ENCODE measurements around the gene TCF4.

DNA sequence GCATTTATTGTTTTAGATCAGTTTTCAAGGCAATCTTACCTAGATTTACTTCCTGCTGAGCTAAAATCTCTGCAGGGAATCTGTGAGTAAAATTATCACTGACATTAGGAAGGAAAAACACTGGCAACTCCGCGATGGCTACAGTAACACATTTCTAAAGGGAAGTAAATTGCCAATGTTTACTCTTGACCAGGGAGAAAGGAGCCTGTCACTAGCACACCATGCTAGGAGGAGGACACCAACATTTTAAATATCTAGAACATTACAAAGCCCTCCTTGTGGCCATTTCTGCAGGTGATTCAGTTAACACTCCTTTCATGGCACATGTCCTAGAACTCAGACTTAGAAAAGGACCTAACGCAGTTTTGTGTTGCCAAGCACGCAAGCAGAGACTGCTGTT, 58.4 kb downstream of the TCF4 start:
- TF ChIP-seq, protein P1, sequence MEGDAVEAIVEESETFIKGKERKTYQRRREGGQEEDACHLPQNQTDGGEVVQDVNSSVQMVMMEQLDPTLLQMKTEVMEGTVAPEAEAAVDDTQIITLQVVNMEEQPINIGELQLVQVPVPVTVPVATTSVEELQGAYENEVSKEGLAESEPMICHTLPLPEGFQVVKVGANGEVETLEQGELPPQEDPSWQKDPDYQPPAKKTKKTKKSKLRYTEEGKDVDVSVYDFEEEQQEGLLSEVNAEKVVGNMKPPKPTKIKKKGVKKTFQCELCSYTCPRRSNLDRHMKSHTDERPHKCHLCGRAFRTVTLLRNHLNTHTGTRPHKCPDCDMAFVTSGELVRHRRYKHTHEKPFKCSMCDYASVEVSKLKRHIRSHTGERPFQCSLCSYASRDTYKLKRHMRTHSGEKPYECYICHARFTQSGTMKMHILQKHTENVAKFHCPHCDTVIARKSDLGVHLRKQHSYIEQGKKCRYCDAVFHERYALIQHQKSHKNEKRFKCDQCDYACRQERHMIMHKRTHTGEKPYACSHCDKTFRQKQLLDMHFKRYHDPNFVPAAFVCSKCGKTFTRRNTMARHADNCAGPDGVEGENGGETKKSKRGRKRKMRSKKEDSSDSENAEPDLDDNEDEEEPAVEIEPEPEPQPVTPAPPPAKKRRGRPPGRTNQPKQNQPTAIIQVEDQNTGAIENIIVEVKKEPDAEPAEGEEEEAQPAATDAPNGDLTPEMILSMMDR (IDR thresholded peaks at IDR 0.05 in 8 of 11, conservative IDR thresholded peaks at IDR 0.05 in 3 of 11), result no peak
- TF ChIP-seq POLR2AphosphoS5 (IDR thresholded peaks at IDR 0.05), result no peak
- TF ChIP-seq POLR2A (IDR thresholded peaks at IDR 0.05), result no peak

Measured in spleen (tissue), 7 donors.